Right renal cortex interstitium (tissue), 3 donors: ENCODE results near the gene ASCL5. TPM values are rescaled to one million over a fixed set of nuclear protein-coding genes. Genes with fewer than 3 reads are reported as not detected.

Source experiments
- DNase-seq, 3 donors: peaks; one replicate each; pipeline ENCODE4 v3.0.0-alpha.2; 2013; ENCODE audit warnings: low read depth in 3 of 3, low spot score in 2 of 3
- polyA plus RNA-seq, 3 donors: library from polyadenylated mRNA; unstranded; fragments of 120-200 nt; gene quantifications; one replicate each; pipeline ENCODE4 v1.2.1, GENCODE V29; 2013; ENCODE audit not compliant: insufficient read length in 3 of 3

ASCL5 gene
- polyA plus RNA-seq, 3 donors = 0.06 to 0.15 (median 0.08) TPM

- no peak for DNase-seq
Measured at GRCh38 chr1:201112173-201112731, 14.7 kb downstream of the ASCL5 start, which contains the start of gene CACNA1S. Gene CACNA1S, minus strand, starts transcription at chr1:201112426. Its CDS starts 87 bp downstream, at chr1:201112339.

GRCh38 chr1:201111672-201112071 is 15.3 kb downstream of the ASCL5 start:
- DNase-seq = no peak

GRCh38 chr1:201111156-201111555 is 15.8 kb downstream of the ASCL5 start:
- DNase-seq = no peak

GRCh38 chr1:201110616-201111015 is 16.4 kb downstream of the ASCL5 start:
- DNase-seq = no peak

- no peak for DNase-seq
Measured at GRCh38 chr1:201110138-201110537, 16.8 kb downstream of the ASCL5 start.

GRCh38 chr1:201109651-201110050 is 17.3 kb downstream of the ASCL5 start:
- DNase-seq = no peak

GRCh38 chr1:201108614-201109013 is 18.4 kb downstream of the ASCL5 start:
- DNase-seq = no peak

- no peak for DNase-seq
Measured at GRCh38 chr1:201105688-201106087, 21.3 kb downstream of the ASCL5 start.

- no peak for DNase-seq
Measured at GRCh38 chr1:201104141-201104540, 22.8 kb downstream of the ASCL5 start.

GRCh38 chr1:201103666-201104065 is 23.3 kb downstream of the ASCL5 start:
- no peak for DNase-seq

- DNase-seq = no peak
Measured at GRCh38 chr1:201100169-201100930, 26.6 kb downstream of the ASCL5 start.

GRCh38 chr1:201098992-201099677 is 27.8 kb downstream of the ASCL5 start:
- DNase-seq = no peak

- DNase-seq = no peak
Measured at GRCh38 chr1:201096977-201097856, 29.8 kb downstream of the ASCL5 start.

GRCh38 chr1:201096041-201096461 is 30.9 kb downstream of the ASCL5 start:
- no peak for DNase-seq

- DNase-seq = no peak
Measured at GRCh38 chr1:201095581-201095980, 31.4 kb downstream of the ASCL5 start.

- DNase-seq = no peak
Measured at GRCh38 chr1:201094832-201095231, 32.2 kb downstream of the ASCL5 start.

- DNase-seq = no peak
Measured at GRCh38 chr1:201093962-201094361, 33.0 kb downstream of the ASCL5 start.

GRCh38 chr1:201093561-201093960 is 33.4 kb downstream of the ASCL5 start:
- DNase-seq = no peak

- no peak for DNase-seq
Measured at GRCh38 chr1:201092738-201093137, 34.2 kb downstream of the ASCL5 start.

GRCh38 chr1:201091256-201091655 is 35.7 kb downstream of the ASCL5 start:
- DNase-seq = no peak

- no peak for DNase-seq
Measured at GRCh38 chr1:201090541-201090940, 36.4 kb downstream of the ASCL5 start.
